Neutrophil (primary cell): Measurements from ENCODE around the gene PAX3.

Experiments used
- H3K27ac ChIP-seq: fragments of 200-600 bp; sonication (generic); 2 replicates; pipeline ENCODE4 v1.5.1; 2016; ENCODE audit warnings: mild to moderate bottlenecking, moderate library complexity
- H3K27me3 ChIP-seq: fragments of 200-600 bp; sonication (generic); 2 replicates; pipeline ENCODE4 v1.6.0; 2016; ENCODE audit warnings: mild to moderate bottlenecking
- H3K36me3 ChIP-seq: fragments of 200-600 bp; sonication (generic); 2 replicates; pipeline ENCODE4 v1.5.1; 2017
- H3K4me1 ChIP-seq, 2 experiments: fragments of 200-600 bp in 1 of 2; sonication (generic) in 1 of 2; 1 replicate in 1 of 2; 2 replicates in 1 of 2; pipeline versions ENCODE4 v1.5.1 to v1.6.1; 2013 to 2016; ENCODE audit warnings: low read depth in 1 of 2, low read length in 1 of 2, mild to moderate bottlenecking in 1 of 2, moderate library complexity in 1 of 2; ENCODE audit not compliant: control insufficient read depth in 1 of 2, insufficient read depth in 1 of 2
- H3K4me3 ChIP-seq, 2 experiments: fragments of 200-600 bp in 1 of 2; sonication (generic) in 1 of 2; 1 replicate in 1 of 2; 2 replicates in 1 of 2; pipeline ENCODE4 v1.5.1; 2013 to 2016; ENCODE audit warnings: low read depth in 1 of 2, low read length in 1 of 2, mild to moderate bottlenecking in 1 of 2, moderate library complexity in 1 of 2
- H3K9me3 ChIP-seq: fragments of 200-600 bp; sonication (generic); 2 replicates; pipeline ENCODE4 v1.5.1; 2016
- CTCF ChIP-seq: fragments of 200-600 bp; sonication (generic); IDR thresholded peaks from 2 replicates; pipeline ENCODE4 v1.5.1; 2016; ENCODE audit warnings: antibody characterized with exemption

The PAX3 gene

GRCh38 chr2:222302178-222303018, 3.6 kb upstream of the PAX3 start:
- no peak for TF ChIP-seq CTCF
- H3K4me3 ChIP-seq = peak overlapping the region in 1 of 2 experiments; percentile 14
- H3K27ac ChIP-seq = no peak overlapping the region
- H3K27me3 ChIP-seq = peaks cover 87% of the 10 kb centered on the region
- H3K4me1 ChIP-seq = peaks cover 87 to 90% of the 10 kb centered on the region in 2 experiments
- peaks cover 5% of the 10 kb centered on the region for H3K9me3 ChIP-seq
- no peaks in the 10 kb centered on the region for H3K36me3 ChIP-seq

DNA sequence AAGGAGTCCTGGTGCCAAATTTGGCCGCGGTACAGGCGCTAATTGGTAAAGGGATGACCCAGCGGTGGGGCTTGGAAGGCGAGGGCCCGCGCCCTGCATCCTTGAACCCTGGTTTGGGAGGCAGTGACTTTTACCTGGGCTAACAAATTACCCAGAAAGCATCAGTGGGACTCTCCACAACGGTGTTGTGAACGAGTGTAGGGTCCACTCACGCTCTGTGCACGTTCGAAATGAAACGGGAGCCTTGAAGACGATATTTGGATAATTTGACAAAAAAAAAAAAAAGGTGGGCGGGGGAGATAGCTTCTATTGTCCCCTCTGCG, 3.0 kb upstream of the PAX3 start:
- Histone ChIP-seq H3K36me3 (no peaks in the 10 kb centered on the region), H3K4me3 (peak overlapping the region in 1 of 2 experiments; percentile 14), H3K27me3 (peaks cover 87% of the 10 kb centered on the region), H3K9me3 (peaks cover 5% of the 10 kb centered on the region), H3K4me1 (peaks cover 88 to 92% of the 10 kb centered on the region in 2 experiments), H3K27ac (no peak overlapping the region)
- TF ChIP-seq CTCF = no peak

DNA sequence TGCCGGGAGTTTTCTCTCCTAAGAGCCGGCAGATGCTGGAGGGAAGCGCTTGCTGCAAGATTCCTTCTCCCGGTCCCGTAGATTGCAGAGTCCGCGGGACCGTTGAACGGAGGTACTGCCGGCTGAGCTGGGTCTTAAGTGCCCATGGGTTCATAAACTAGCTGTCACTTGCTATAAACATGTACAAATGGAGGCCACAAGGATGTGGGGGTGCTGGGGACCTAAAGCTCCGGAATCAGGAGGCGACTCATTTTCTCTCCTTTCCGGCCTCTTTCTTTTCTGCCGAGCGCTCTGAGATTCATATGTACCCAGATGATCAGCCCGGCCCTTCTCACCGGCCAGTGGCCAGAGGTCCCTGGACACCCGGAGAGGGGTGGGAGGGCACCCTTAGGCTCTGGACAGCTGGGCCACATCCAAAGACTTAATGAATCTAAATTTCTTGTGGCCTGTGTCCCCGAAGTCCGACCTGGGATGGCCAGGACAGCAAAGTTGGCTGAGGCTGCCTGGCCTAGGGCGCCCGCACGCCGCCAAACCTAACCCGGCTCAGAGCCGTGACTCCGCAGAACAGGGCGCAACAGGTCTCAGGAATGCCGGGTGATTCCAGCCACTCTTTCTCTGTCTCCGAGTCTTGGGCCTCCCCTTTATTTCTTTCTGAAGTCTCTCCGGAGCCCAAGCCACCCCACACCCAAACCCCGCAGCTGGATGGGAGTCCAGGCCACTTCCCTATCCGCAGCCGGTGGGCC, 2.4 kb upstream of the PAX3 start:
- Histone ChIP-seq H3K36me3 (no peaks in the 10 kb centered on the region), H3K27ac (no peak overlapping the region), H3K4me3 (peak overlapping the region in 1 of 2 experiments; percentile 14), H3K27me3 (peaks cover 87% of the 10 kb centered on the region), H3K9me3 (peaks cover 5% of the 10 kb centered on the region), H3K4me1 (peaks cover 88 to 92% of the 10 kb centered on the region in 2 experiments)
- no peak for TF ChIP-seq CTCF

DNA sequence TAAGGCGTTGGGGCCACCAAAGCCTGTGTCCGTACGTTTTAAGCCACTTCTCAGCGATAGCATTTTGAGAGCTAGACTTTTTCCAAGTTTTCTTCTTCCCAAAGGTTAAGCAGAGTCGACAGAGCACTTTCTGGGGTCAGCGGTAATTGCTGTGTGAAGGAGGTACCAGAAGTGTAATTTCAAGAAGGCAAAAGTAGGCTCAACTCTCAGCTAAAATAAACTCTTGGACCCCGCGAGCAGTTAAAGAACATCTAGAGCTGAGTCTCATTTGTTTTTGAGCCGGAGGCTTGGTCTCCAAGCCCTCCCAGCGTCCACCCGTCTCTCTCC, 1.9 kb upstream of the PAX3 start:
- TF ChIP-seq CTCF = no peak
- Histone ChIP-seq H3K9me3 (peaks cover 5% of the 10 kb centered on the region), H3K27me3 (peaks cover 87% of the 10 kb centered on the region)

GRCh38 chr2:222299906-222300725, 1.3 kb upstream of the PAX3 start:
- no peaks in the 10 kb centered on the region for H3K36me3 ChIP-seq
- no peak overlapping the region for H3K27ac ChIP-seq
- peak overlapping the region in 1 of 2 experiments; percentile 4 for H3K4me3 ChIP-seq
- H3K27me3 ChIP-seq = peaks cover 89% of the 10 kb centered on the region
- H3K4me1 ChIP-seq = peaks cover 90 to 92% of the 10 kb centered on the region in 2 experiments
- TF ChIP-seq CTCF = no peak
- H3K9me3 ChIP-seq = peaks cover 5% of the 10 kb centered on the region

More for the DNA sequence above, 1.9 kb upstream of the PAX3 start:
- no peaks in the 10 kb centered on the region for H3K36me3 ChIP-seq
- H3K4me1 ChIP-seq = peaks cover 88 to 92% of the 10 kb centered on the region in 2 experiments
- no peak overlapping the region for H3K4me3 ChIP-seq
- H3K27ac ChIP-seq = no peak overlapping the region
